GM19328 (cell line): ENCODE data around the gene PTPRF.

ENCODE experiments used
- ATAC-seq: cut with Tn5 transposase; IDR thresholded peaks from one replicate; pipeline ENCODE4 v1.9.1; 2021; ENCODE audit warnings: mild to moderate bottlenecking, moderate library complexity; ENCODE audit not compliant: unreplicated experiment

Gene PTPRF

GRCh38 chr1:43512681-43513080 lies 18.0 kb upstream of the PTPRF start:
- no peak for ATAC-seq

- no peak for ATAC-seq
Observed at GRCh38 chr1:43513471-43514173, 17.1 kb upstream of the PTPRF start.

- no peak for ATAC-seq
Observed at GRCh38 chr1:43518935-43519686, 11.6 kb upstream of the PTPRF start.

- no peak for ATAC-seq
Observed at GRCh38 chr1:43520100-43520778, 10.4 kb upstream of the PTPRF start.

- no peak for ATAC-seq
Observed at GRCh38 chr1:43521078-43521477, 9.6 kb upstream of the PTPRF start.

GRCh38 chr1:43521756-43522155 lies 8.9 kb upstream of the PTPRF start:
- no peak for ATAC-seq

- ATAC-seq, result no peak
Observed at GRCh38 chr1:43522431-43522775, 8.3 kb upstream of the PTPRF start.

GRCh38 chr1:43522776-43523480 lies 7.8 kb upstream of the PTPRF start:
- no peak for ATAC-seq

GRCh38 chr1:43524804-43525203 lies 5.9 kb upstream of the PTPRF start:
- no peak for ATAC-seq

- no peak for ATAC-seq
Observed at GRCh38 chr1:43526002-43526401, 4.7 kb upstream of the PTPRF start.

GRCh38 chr1:43527111-43527878 lies 3.4 kb upstream of the PTPRF start:
- no peak for ATAC-seq

GRCh38 chr1:43529206-43529731 lies 1.4 kb upstream of the PTPRF start:
- no peak for ATAC-seq

GRCh38 chr1:43531107-43531905 lies 623 bp downstream of the PTPRF start:
- ATAC-seq, result no peak

GRCh38 chr1:43531906-43532584 lies 1.4 kb downstream of the PTPRF start:
- ATAC-seq, result no peak

- no peak for ATAC-seq
Observed at GRCh38 chr1:43532716-43533115, 2.0 kb downstream of the PTPRF start.

GRCh38 chr1:43533584-43533983 lies 2.9 kb downstream of the PTPRF start:
- ATAC-seq, result no peak

- ATAC-seq, result no peak
Observed at GRCh38 chr1:43534256-43534655, 3.6 kb downstream of the PTPRF start.

- ATAC-seq, result no peak
Observed at GRCh38 chr1:43536196-43536863, 5.6 kb downstream of the PTPRF start.
